ENCODE measurements around the gene A1BG.
A peak's percentile ranks its signal among the peaks of the same experiment; 100 is the strongest.

Gene A1BG

GRCh38 chr19:58362272-58362994 lies 9.1 kb upstream of the A1BG start, which contains the start of gene ZNF497 (continued):
- TF ChIP-seq ZNF132 (tag by site-specific recombination; IDR thresholded peaks at IDR 0.05; ENCODE audit: borderline replicate concordance) (no peak), ZNF610 (tag by site-specific recombination; IDR thresholded peaks at IDR 0.05; ENCODE audit: borderline replicate concordance) (peak; percentile 87), ZNF529 (tag by site-specific recombination; IDR thresholded peaks at IDR 0.05; ENCODE audit: insufficient replicate concordance) (no peak), ZNF366 (tag by site-specific recombination; conservative IDR thresholded peaks at IDR 0.05) (0 out of 2 replicates have a peak, but pooled peaks have one; percentile 41), KLF17 (tag by site-specific recombination; IDR thresholded peaks at IDR 0.05) (peak; percentile 49; the same call in 1 of the 2 replicates), GLI2 (tag by site-specific recombination; IDR thresholded peaks at IDR 0.05; ENCODE audit: borderline replicate concordance, low read depth) (no peak), SP3 (tag by site-specific recombination; IDR thresholded peaks at IDR 0.05) (peak; percentile 68), ZNF747 (tag by site-specific recombination; IDR thresholded peaks at IDR 0.05) (no peak), ZBTB48 (tag by site-specific recombination; IDR thresholded peaks at IDR 0.05) (no peak), WT1 (tag by site-specific recombination; IDR thresholded peaks at IDR 0.05) (0 out of 2 replicates have a peak, but pooled peaks have one; percentile 33), PRDM2 (tag by site-specific recombination; IDR thresholded peaks at IDR 0.05; ENCODE audit: borderline replicate concordance) (no peak), GLIS1 (tag by site-specific recombination; IDR thresholded peaks at IDR 0.05) (peak; percentile 68), ZNF292 (tag by site-specific recombination; IDR thresholded peaks at IDR 0.05; ENCODE audit: borderline replicate concordance, low read depth) (no peak), ZNF423 (tag by site-specific recombination; IDR thresholded peaks at IDR 0.05) (no peak), BCL11A (tag by site-specific recombination; IDR thresholded peaks at IDR 0.05; ENCODE audit: low read depth) (no peak), ZNF624 (tag by site-specific recombination; IDR thresholded peaks at IDR 0.05) (no peak), FEZF1 (tag by site-specific recombination; IDR thresholded peaks at IDR 0.05) (peak; percentile 24; the same call in 1 of the 2 replicates), IKZF3 (tag by site-specific recombination; IDR thresholded peaks at IDR 0.05) (no peak)

- peak overlapping the region; percentile 85 for H3K27ac ChIP-seq (ENCODE audit: extremely low read depth, low read depth, low read length)
- CTCF ChIA-PET = interaction anchor here (0.7 to 1.5 kb wide), 5 partner anchors 12 to 229 kb away, joined by 3 to 9 read pairs (median 5); no protein-coding TSS in a partner anchor
- POLR2A ChIA-PET = interaction anchor here (0.5 to 3.2 kb wide), 36 partner anchors 9 to 213 kb away, joined by 3 to 38 read pairs (median 9); partner anchors contain the start of genes A1BG, CHMP2A, RNF225 and RPS5
- H3K36me3 ChIP-seq (ENCODE audit: control insufficient read depth in 2 of 2, insufficient read depth in 1 of 2, low read length in 2 of 2) = no peaks in the 10 kb centered on the region; a peak in 1 of 3 replicates
- H3K4me3 ChIP-seq (ENCODE audit: low read depth, low read length) = peak overlapping the region; percentile 96
- H3K9me3 ChIP-seq (ENCODE audit: control insufficient read depth, insufficient read depth, low read depth, low read length) = no peaks in the 10 kb centered on the region
- H3K4me1 ChIP-seq (ENCODE audit: control insufficient read depth, insufficient read depth, low read length) = no peaks in the 10 kb centered on the region
- TF ChIP-seq GLI4 (tag by site-specific recombination; IDR thresholded peaks at IDR 0.05) (no peak), HOXC10 (CRISPR knock-in tag; IDR thresholded peaks at IDR 0.05) (0 out of 2 replicates have a peak, but pooled peaks have one; percentile 43), ZEB2 (tag by site-specific recombination; IDR thresholded peaks at IDR 0.05) (no peak), CTCF (tag by site-specific recombination; IDR thresholded peaks at IDR 0.05) (no peak)
- TF ChIP-seq, protein P1, sequence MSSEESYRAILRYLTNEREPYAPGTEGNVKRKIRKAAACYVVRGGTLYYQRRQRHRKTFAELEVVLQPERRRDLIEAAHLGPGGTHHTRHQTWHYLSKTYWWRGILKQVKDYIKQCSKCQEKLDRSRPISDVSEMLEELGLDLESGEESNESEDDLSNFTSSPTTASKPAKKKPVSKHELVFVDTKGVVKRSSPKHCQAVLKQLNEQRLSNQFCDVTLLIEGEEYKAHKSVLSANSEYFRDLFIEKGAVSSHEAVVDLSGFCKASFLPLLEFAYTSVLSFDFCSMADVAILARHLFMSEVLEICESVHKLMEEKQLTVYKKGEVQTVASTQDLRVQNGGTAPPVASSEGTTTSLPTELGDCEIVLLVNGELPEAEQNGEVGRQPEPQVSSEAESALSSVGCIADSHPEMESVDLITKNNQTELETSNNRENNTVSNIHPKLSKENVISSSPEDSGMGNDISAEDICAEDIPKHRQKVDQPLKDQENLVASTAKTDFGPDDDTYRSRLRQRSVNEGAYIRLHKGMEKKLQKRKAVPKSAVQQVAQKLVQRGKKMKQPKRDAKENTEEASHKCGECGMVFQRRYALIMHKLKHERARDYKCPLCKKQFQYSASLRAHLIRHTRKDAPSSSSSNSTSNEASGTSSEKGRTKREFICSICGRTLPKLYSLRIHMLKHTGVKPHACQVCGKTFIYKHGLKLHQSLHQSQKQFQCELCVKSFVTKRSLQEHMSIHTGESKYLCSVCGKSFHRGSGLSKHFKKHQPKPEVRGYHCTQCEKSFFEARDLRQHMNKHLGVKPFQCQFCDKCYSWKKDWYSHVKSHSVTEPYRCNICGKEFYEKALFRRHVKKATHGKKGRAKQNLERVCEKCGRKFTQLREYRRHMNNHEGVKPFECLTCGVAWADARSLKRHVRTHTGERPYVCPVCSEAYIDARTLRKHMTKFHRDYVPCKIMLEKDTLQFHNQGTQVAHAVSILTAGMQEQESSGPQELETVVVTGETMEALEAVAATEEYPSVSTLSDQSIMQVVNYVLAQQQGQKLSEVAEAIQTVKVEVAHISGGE (tag by site-specific recombination; conservative IDR thresholded peaks at IDR 0.05; ENCODE audit: low read depth) = no peak
Measured at GRCh38 chr19:58361900-58362271, 8.6 kb upstream of the A1BG start.

All from HEK293 (cell line).